ENCODE measurements around the gene ARHGEF1.

ARHGEF1 gene

DNA sequence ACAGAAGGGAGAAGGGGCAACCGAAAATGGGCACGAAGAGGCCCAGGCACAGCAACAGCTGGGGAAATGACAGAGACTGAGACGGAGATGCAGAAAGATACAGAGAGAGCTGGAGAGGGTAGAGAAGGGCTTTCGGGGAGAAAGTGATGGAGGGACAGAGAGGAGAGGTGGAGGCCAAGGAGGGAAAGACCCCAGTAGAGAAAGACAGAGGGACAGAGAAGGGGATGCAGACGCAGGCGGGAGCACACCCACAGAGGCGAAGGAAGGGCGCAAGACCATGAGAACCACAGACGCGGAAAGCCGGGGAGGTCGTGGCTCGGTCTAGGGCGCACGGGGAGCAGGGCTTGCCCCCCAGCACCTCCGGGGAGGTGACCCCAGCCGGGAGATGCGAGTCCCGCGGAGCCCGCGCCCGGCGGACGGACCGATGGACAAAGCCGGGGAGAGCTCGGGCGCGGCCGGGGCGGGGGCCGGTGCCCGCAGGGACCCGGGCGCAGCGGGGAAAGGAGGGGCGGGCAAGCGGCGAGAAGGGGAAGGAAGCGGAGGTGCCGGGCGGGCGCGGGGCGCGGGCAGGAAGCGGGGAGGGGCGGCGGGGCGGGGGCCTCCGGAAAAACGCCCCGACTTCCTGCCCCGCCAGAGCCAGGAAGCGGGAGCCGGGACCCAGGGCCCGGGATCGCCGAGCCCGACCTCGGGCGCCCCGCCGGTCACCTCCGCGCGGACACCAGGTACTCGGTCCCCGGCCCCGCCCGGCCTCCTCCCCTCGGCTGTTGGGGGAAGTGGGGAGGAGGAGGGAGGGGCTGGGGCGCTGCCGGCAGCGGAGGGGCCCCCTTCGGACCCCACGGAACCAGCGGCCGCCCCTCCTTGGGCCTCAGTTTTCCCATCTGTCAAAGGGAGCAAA lies at the start of gene ARHGEF1:
Gene ARHGEF1 (plus strand): TSS at position 617 of the 895 bp plus-strand sequence. CDS start 4,899 bp downstream, outside the sequence.
- DNase-seq (ENCODE audit: low read depth), result no peak

DNA sequence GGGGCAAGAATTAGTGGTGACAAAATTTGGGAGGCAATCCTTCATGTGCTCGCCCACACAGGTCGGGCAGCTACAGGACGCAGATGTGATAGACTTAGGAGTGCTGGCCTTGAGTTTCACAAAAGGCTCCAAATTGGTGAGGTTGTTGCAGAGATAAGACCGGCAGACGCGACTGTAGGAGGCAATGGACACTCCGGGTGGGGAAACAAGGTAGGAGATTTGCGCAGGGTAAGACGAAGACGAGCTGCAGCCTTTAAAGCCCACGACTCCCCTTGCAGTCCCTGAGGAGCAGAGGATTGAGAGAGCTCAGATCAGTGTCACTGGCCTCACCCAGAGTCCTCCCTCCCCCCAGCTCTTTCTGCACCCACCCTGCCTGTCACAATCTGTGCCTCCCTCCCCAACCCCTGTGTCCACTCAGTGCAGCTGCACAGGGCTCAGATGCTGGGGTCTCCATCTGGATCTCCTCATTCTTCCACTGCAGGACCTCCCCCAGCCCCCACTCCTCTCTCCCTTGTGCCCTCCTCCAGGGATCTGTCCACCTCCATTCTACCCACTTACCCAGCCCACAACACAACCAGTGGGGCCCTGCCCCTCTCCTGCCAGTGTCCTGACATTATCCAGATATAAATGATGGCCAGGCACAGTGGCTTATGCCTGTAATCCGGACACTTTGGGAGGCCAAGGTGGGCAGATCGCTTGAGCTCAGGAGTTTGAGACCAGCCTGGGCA lies 44.8 kb upstream of the ARHGEF1 start:
- DNase-seq (ENCODE audit: low read depth), result no peak

GRCh38 chr19:41839211-41839610 lies 43.8 kb upstream of the ARHGEF1 start:
- DNase-seq (ENCODE audit: low read depth), result no peak

GRCh38 chr19:41843371-41843770 lies 39.6 kb upstream of the ARHGEF1 start:
- no peak for DNase-seq (ENCODE audit: low read depth)

DNA sequence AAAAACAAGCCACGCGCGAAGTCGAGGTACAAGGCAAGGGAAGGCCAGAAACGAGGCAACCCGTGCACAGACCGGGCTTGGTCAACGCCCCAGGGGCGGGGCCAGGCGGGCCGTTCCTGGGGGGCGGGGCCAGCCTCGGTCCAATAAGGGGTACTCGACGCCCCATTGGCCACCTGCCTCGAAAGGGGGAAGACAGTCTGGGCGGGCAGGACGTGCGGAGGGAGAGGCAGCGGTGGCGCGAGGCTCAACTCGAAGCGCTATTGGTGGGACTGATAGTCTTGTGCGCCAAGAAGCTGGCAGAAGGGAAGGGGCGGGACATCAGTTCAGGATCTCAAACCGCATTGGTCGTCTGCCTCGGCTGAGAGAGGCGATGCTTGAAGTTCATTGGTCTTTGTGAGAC lies 38.4 kb upstream of the ARHGEF1 start, which contains the start of gene LYPD4:
Gene LYPD4 (minus strand): TSS at position 83 of the 400 bp plus-strand sequence. CDS start 5,398 bp downstream, outside the sequence.
- DNase-seq (ENCODE audit: low read depth), result no peak

GRCh38 chr19:41845001-41845050 lies 38.2 kb upstream of the ARHGEF1 start, which contains the start of gene DMRTC2:
DMRTC2 (plus strand) TSS chr19:41845042; CDS start chr19:41847429, 2,387 bp downstream.
- no peak for DNase-seq (ENCODE audit: low read depth)

DNA sequence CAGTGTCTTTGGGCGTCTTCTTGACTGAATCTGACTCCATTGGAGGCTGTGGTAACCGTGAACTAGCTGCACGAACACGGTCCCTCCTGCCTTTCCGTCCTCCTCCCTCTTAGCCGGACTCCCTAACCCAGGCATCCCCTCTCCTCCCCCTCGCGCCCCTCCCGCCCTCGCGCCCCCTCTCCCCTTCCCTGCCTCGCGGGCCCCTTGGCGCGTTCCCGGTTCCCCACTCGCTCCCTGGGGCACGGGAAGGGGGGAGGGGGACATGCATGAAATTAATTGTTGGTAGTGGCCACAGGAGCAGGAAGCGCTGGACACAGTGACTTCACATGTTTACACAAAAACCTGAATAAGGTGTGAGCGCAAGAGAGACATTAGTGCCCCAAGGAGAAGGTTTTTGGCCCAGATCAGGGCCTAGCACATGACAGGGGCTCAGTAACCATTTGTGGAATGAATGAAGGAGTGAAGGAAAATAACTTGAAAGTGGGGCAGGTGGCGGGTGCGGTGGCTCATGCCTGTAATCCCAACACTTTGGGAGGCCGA lies 37.9 kb upstream of the ARHGEF1 start:
- no peak for DNase-seq (ENCODE audit: low read depth)

GRCh38 chr19:41847351-41848105 lies 35.5 kb upstream of the ARHGEF1 start:
- DNase-seq (ENCODE audit: low read depth), result no peak

GRCh38 chr19:41848666-41849065 lies 34.3 kb upstream of the ARHGEF1 start:
- DNase-seq (ENCODE audit: low read depth), result no peak

GRCh38 chr19:41849067-41849466 lies 33.9 kb upstream of the ARHGEF1 start:
- DNase-seq (ENCODE audit: low read depth), result no peak

GRCh38 chr19:41850381-41850780 lies 32.6 kb upstream of the ARHGEF1 start:
- no peak for DNase-seq (ENCODE audit: low read depth)

GRCh38 chr19:41851456-41851855 lies 31.5 kb upstream of the ARHGEF1 start:
- DNase-seq (ENCODE audit: low read depth), result no peak

- DNase-seq (ENCODE audit: low read depth), result no peak
These were observed 29.6 kb upstream of the ARHGEF1 start for GRCh38 chr19:41853344-41853743.

GRCh38 chr19:41853768-41854167 lies 29.2 kb upstream of the ARHGEF1 start:
- DNase-seq (ENCODE audit: low read depth), result no peak

DNA sequence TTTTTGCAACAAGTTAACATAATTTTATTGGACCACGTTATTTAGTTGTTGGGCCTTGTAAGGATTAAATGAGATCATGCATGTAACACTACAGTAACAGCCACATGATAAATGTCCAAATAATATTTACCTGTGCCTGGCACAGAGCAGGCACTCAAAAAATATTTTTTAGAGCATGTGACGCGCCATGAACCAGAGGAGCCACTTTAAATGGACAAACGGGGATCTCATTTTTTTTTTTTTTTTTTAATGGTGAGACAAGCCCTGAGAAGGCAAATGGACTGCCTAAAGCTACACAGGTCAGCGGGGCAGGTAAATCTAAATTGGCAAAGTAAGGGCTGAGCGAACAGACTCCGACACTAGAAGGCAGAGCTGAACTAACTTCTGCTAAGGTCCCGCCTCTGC lies 23.8 kb upstream of the ARHGEF1 start:
- DNase-seq (ENCODE audit: low read depth), result no peak

DNA sequence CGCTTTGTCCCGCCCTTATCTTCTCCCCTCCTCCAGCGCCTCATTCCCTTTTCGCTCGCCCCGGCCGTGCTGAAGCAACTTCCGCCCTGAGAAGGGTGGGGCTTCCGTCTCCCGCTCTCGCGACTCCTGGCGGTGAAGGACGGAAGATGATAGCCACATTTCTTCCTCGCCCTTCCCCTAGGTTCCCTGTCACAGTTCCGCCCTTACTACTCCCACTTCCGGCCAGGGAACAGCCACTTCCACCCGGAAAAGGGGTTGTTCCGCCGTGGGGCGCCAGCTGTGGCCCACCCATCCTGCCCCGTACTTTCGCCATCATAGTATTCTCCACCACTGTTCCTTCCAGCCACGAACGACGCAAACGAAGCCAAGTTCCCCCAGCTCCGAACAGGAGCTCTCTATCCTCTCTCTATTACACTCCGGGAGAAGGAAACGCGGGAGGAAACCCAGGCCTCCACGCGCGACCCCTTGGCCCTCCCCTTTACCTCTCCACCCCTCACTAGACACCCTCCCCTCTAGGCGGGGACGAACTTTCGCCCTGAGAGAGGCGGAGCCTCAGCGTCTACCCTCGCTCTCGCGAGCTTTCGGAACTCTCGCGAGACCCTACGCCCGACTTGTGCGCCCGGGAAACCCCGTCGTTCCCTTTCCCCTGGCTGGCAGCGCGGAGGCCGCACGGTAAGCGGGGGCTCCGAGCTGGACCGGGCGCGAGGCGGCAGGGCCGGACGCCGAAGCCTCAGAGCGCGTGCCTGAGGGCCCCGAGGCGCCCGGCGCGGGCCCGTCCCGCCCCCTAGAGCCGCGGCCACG lies 23.2 kb upstream of the ARHGEF1 start, which contains the start of gene RPS19:
Gene RPS19 (plus strand): TSS at position 638 of the 801 bp plus-strand sequence. CDS start 520 bp downstream, outside the sequence.
- peak; percentile 98 for DNase-seq (ENCODE audit: low read depth)

- no peak for DNase-seq (ENCODE audit: low read depth)
These were observed 22.4 kb upstream of the ARHGEF1 start for GRCh38 chr19:41860419-41861115.

GRCh38 chr19:41861116-41861768 lies 21.7 kb upstream of the ARHGEF1 start:
- DNase-seq (ENCODE audit: low read depth), result no peak

DNA sequence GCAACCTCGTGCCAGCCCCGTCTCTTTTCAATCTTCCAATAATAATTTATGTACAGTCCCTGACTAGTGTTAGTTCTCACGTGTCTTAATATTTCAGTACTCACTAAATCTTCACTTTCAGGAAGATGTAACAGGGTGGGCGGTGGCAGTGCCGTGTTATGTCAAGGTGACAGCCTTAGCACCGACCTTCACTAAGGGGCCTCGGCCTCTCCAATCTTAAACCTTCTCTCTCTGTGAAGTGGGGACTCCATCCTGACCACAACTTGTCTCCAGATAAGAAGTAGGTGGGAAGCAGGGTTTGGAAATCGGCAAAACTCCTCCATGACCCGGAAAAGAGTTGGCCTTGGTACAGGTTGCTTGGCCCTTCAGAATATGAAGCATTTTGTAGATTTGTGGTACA lies 21.1 kb upstream of the ARHGEF1 start:
- no peak for DNase-seq (ENCODE audit: low read depth)

GRCh38 chr19:41862445-41862986 lies 20.5 kb upstream of the ARHGEF1 start:
- DNase-seq (ENCODE audit: low read depth), result no peak

All from activated T-cell treated with anti-CD3 and anti-CD28 coated beads for 24 hours (primary cell).